ENCODE results near the gene PIGC. TPM values are rescaled to one million over a fixed set of nuclear protein-coding genes. Genes with fewer than 3 reads are reported as not detected.

PIGC gene
- total RNA-seq, 4 donors from 2014 or later = 9.6 to 13.7 (median 12.8) TPM

GRCh38 chr1:172397221-172397620 lies 46.6 kb downstream of the PIGC start:
- in situ Hi-C loops (cut with MboI; ENCODE audit: low sequenced_read_pairs in 4 of 4) (no loop called here), intact Hi-C loops (cut with DNase I; ENCODE audit: low total_unique reads) (loop anchor here (5.0 kb wide), 1 partner anchor 255 kb away; no protein-coding TSS in a partner anchor)
- no peak for ATAC-seq
- Histone ChIP-seq H3K4me3 (no peak overlapping the region), H3K4me1 (peaks cover 4 to 19% of the 10 kb centered on the region in 2 donors), H3K9me3 (no peaks in the 10 kb centered on the region), H3K36me3 (no peaks in the 10 kb centered on the region), H3K27ac (no peak overlapping the region), H3K27me3 (no peaks in the 10 kb centered on the region)
- no peak for TF ChIP-seq POLR2A (IDR thresholded peaks at IDR 0.05)
- TF ChIP-seq CTCF (IDR thresholded peaks at IDR 0.05 in 4 of 5, conservative IDR thresholded peaks at IDR 0.05 in 1 of 5) = no peak
- DNase-seq = no peak

GRCh38 chr1:172395576-172395975 lies 48.3 kb downstream of the PIGC start:
- Histone ChIP-seq H3K27me3 (no peaks in the 10 kb centered on the region), H3K4me3 (no peak overlapping the region), H3K4me1 (peaks cover 4 to 19% of the 10 kb centered on the region in 2 donors), H3K36me3 (no peaks in the 10 kb centered on the region), H3K27ac (no peak overlapping the region), H3K9me3 (no peaks in the 10 kb centered on the region)
- intact Hi-C loops (cut with DNase I; ENCODE audit: low total_unique reads) (loop anchor here (5.0 kb wide), 1 partner anchor 253 kb away; no protein-coding TSS in a partner anchor), in situ Hi-C loops (cut with MboI; ENCODE audit: low sequenced_read_pairs in 4 of 4) (no loop called here)
- DNase-seq (no peak), ATAC-seq (no peak)
- TF ChIP-seq POLR2A (IDR thresholded peaks at IDR 0.05) (no peak), CTCF (IDR thresholded peaks at IDR 0.05 in 4 of 5, conservative IDR thresholded peaks at IDR 0.05 in 1 of 5) (no peak)

GRCh38 chr1:172394811-172395210 lies 49.1 kb downstream of the PIGC start:
- TF ChIP-seq POLR2A (IDR thresholded peaks at IDR 0.05) (no peak), CTCF (IDR thresholded peaks at IDR 0.05 in 4 of 5, conservative IDR thresholded peaks at IDR 0.05 in 1 of 5) (no peak)
- Histone ChIP-seq H3K27ac (no peak overlapping the region), H3K36me3 (no peaks in the 10 kb centered on the region), H3K27me3 (no peaks in the 10 kb centered on the region), H3K4me1 (peaks cover 11 to 19% of the 10 kb centered on the region in 2 donors), H3K9me3 (no peaks in the 10 kb centered on the region), H3K4me3 (no peak overlapping the region)
- ATAC-seq (no peak), DNase-seq (no peak)
- intact Hi-C loops (cut with DNase I; ENCODE audit: low total_unique reads) = loop anchor here (5.0 kb wide), 1 partner anchor 253 kb away; no protein-coding TSS in a partner anchor
- in situ Hi-C loops (cut with MboI; ENCODE audit: low sequenced_read_pairs in 4 of 4) = no loop called here

- ATAC-seq (peak in 1 of 2 donors; percentile 47), DNase-seq (no peak)
- TF ChIP-seq CTCF (IDR thresholded peaks at IDR 0.05 in 4 of 5, conservative IDR thresholded peaks at IDR 0.05 in 1 of 5) (no peak), POLR2A (IDR thresholded peaks at IDR 0.05) (no peak)
- in situ Hi-C loops (cut with MboI; ENCODE audit: low sequenced_read_pairs in 4 of 4) = no loop called here
- H3K4me3 ChIP-seq = no peak overlapping the region
- no peaks in the 10 kb centered on the region for H3K9me3 ChIP-seq
- H3K36me3 ChIP-seq = no peaks in the 10 kb centered on the region
- intact Hi-C loops (cut with DNase I; ENCODE audit: low total_unique reads) = no loop called here
- no peaks in the 10 kb centered on the region for H3K27me3 ChIP-seq
- H3K4me1 ChIP-seq = peaks cover 9 to 19% of the 10 kb centered on the region in 2 donors
- no peak overlapping the region for H3K27ac ChIP-seq
These were observed 49.6 kb downstream of the PIGC start for GRCh38 chr1:172394141-172394751.
